Islet precursor cell (in vitro differentiated cells): ENCODE data around the gene KCNMA1.

Experiments
- DNase-seq: peaks from one replicate; pipeline ENCODE4 v3.0.0-alpha.2; 2018

The KCNMA1 gene

GRCh38 chr10:77313066-77313750 lies 324.4 kb downstream of the KCNMA1 start:
- DNase-seq: no peak

DNA sequence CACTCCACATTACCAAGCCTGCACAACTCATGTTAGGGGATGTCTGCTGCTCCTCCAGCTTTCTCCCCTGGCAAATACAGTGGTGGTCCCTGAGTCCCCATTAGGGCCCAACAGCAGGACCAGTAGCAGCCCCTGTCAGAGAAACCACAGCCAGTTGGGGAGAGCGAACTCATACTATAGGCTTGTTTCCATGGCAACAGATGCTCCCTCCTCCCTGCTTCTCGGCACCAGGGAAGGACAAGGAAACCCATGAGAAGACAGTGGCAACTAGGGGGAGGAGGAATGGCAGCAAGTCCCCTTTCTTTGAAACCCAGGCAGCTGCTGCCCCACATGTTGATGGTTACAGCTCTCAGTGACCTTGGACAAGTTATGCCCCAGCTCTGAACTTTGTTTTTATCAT lies 326.4 kb downstream of the KCNMA1 start:
- no peak for DNase-seq

- no peak for DNase-seq
These were observed 327.2 kb downstream of the KCNMA1 start for GRCh38 chr10:77310288-77310840.

- no peak for DNase-seq
These were observed 328.1 kb downstream of the KCNMA1 start for GRCh38 chr10:77309509-77309908.

DNA sequence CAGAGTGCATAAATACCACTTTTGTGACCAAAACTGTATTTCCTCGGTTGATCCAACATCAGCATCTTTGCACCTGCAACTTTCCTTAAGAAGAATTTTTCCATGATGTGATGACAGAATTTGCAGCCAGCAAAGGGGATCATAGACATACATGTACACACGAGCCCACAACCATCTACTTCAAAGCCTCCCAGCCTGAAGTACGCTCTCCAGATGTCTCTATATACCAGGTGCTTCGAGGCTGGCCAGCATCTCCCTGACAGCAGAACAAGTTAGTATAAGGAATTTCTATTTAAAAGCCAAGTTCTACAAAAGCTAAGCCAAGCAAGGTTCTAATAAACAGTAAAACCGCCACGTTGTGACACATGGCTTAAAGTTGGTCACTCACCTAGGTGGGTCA lies 328.5 kb downstream of the KCNMA1 start:
- no peak for DNase-seq

DNA sequence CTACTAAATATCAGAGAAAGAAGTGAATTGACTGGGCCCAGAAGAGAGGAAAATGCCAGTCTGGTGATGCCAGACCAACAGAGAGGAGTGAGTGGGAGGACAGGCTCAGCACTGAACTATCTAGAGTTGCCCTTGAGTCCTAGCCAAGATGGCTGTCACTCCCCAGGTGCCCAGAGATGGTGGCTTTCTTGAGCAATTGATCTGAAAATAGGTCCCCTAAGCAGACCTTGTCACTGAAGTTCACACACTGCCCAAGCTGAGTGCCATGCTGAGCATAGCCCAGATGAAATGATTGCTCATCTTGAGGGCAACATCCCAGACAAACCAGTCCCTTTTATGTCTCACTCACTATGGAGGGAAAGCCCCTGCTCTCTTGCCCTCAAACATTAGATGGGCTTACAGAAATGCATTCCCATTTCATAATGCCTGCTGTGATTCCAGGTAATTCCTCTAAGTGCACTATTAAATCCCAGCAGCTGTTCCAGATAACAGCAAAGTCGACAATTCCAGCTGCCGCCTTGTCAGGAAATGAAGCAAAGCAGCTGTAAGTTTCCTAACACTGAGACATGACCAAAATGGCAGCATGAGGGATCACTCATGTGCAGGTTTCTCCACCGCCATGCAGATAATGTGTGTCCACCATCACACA lies 329.4 kb downstream of the KCNMA1 start:
- DNase-seq: no peak

- DNase-seq: no peak
These were observed 330.9 kb downstream of the KCNMA1 start for GRCh38 chr10:77306666-77307065.

GRCh38 chr10:77305650-77306632 lies 331.7 kb downstream of the KCNMA1 start:
- no peak for DNase-seq

DNA sequence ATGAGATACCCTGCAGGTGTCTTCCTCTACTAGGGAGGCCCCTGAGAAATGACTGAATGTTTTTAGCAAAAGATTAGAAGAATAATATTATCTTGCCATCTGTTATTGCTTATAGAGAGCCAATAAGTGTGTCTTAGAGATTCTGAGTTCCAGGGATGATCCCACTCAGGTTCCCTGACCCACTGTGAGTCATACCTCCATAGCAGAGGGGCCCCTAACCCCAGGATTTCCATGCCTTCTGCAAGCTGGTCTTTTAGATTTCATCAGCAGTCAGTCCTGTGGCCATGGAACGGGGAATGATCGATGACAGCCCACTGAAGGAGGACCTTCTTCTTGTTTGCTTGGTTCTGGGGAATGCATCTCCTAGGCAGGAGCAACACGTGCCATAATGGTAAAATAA lies 333.4 kb downstream of the KCNMA1 start:
- no peak for DNase-seq

GRCh38 chr10:77301305-77301730 lies 336.3 kb downstream of the KCNMA1 start:
- no peak for DNase-seq

- no peak for DNase-seq
These were observed 336.8 kb downstream of the KCNMA1 start for GRCh38 chr10:77300682-77301302.

GRCh38 chr10:77299320-77299719 lies 338.3 kb downstream of the KCNMA1 start:
- no peak for DNase-seq

- DNase-seq: no peak
These were observed 340.2 kb downstream of the KCNMA1 start for GRCh38 chr10:77297393-77297739.

DNA sequence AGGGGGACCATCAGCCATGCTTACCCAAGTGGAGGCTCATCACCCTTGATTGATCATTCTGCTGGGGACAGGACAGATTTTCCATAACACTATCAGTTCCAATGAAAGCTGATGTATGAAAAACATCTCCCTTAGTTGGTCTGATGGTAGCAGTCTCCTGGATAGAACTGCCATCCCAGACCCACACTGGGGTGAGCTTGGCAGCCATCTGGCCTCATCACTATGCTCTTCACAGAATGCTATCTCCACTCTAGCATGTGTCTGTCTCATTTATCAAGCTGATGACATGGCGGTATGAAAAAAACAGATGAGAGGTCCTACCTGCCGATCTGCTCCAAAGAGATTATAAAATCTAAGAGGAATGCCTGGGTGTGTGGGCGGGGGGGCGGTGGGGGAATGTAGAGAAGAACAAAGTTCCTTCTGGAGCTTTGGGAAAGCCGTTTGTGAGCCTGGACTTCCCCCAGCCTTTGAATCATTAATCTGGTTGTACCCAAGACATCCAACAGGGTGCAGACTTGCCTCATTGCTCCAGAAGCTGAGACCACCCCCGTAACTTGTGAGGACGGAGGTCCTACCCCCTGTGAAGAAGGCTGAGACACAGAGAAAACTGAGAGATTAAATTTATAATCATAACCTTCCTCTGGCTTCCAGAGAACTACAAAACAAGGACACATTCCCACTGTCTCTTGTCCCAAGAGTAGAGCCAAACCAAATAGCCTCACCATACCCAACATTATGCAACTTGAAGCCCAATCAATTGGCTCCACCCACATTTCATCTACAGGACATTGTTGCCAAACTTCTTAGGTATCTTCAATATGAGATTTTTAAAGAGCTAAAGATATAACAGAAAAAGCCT lies 340.8 kb downstream of the KCNMA1 start:
- DNase-seq: no peak

DNA sequence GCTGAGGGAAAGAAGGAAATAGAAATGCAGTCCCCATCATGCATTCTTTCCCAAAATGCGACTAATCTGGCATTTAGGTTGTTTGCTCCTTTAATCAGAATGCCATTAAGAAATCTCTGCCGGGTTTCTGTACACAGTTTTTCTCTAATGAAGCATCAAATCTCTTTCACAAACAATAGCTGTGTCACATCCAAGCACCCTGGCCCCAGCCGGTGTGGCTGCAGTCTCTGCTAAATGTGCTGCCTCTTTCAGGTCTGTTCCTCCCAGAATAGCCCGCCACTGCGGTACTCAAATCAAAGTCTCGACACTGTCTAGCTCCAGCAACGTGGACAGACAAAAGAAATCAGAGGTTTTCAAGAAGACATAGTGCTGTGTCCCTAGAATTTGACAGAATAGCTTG lies 343.8 kb downstream of the KCNMA1 start:
- no peak for DNase-seq

GRCh38 chr10:77293347-77293746 lies 344.3 kb downstream of the KCNMA1 start:
- DNase-seq: no peak

DNA sequence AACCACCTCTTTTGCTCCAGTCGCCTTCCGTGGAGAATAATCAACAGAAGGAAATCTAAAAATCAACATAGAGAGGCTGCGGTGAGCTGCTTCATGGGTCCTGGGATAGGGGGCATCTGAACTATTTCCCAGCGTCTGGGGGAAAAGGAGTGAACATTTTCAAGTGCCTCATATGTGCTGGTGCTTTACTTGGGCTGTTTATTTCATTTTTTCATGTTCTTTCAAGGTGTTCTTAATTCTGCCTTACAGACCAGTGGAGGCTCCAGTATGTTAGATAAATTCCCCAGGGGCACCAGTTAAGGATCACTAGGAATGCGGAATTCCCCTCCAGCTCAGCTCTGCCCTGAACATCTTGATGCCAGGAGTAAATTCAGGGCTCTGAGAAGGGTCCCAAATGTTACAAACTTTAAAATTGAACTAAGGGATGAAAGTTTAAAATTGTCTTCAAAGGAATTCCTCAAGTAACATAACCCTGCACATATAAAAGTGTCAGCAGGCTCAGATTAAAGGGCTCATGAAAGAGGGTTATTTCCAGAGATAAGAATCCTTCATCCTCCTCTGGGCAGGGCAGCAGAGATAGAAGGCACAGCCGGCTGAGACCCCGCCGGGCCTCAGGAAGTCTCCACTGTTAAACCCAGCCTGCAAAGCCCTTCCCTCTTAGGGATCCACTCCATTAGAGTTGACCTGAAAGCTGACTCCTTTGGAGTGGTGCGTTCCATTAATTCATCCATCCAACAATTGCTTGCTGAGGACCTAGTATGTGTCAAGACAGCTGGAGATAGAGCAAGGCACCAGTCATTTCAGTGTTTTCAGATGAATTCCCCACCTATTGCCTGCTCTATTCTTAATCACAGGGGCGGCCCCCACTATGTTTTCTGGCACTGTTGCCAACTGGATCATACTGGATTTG lies 345.8 kb downstream of the KCNMA1 start:
- peak; percentile 76 for DNase-seq

- DNase-seq: peak; percentile 95
These were observed 347.0 kb downstream of the KCNMA1 start for GRCh38 chr10:77290528-77291155.

GRCh38 chr10:77289790-77290189 lies 347.8 kb downstream of the KCNMA1 start:
- peak; percentile 69 for DNase-seq

DNA sequence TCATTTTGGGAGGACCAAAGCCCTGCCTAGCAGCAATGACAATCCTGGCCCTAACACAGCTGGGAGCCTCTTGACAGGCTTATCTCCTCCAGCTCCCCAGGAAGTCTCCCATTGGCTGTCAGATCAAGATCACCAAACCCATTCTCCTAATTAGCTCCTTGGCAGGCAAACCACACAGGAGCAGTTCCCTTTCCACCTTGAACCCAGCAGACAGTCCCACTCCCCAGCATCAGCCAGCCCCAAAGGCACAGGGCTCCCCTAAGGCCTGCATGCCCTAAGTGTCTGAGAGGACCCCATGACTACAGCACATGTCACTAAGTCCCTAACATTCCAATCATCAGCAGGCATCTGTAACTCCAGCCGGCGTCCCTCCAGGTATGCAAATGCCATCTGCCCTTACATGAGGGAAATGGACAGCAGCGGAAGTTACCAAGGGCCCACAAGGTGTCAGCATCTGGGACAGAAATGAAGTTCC lies 348.5 kb downstream of the KCNMA1 start:
- peak; percentile 76 for DNase-seq
